T-cell (primary cell): Measurements from ENCODE around the gene PTPRC. TPM values are rescaled to one million over a fixed set of nuclear protein-coding genes. Genes with fewer than 3 reads are reported as not detected.

Experiments
- ATAC-seq, 4 experiments: fragments of 200-7000 bp in 3 of 4; fragments of 150-1000 bp in 1 of 4; cut with Tn5 transposase; replicated peaks in 1 of 4; 1 replicate in 3 of 4; 2 replicates in 1 of 4; pipeline ENCODE4 v1.10.0; 2021; ENCODE audit warnings: moderate library complexity in 3 of 4, mild to moderate bottlenecking in 2 of 4, moderate number of reproducible peaks in 1 of 4
- CTCF ChIA-PET, 2 donors: fragments of 300-600 bp; sonication (Branson Sonifier 250); formaldehyde crosslinking; loops; one replicate each; lab custom pipeline; 2022; ENCODE audit warnings: antibody characterized with exemption in 2 of 2; lab: Charles Lee
- POLR2A ChIA-PET, 2 donors: fragments of 300-600 bp; sonication (Branson Sonifier 250); formaldehyde crosslinking; loops; one replicate each; lab custom pipeline; 2022; ENCODE audit warnings: antibody characterized with exemption in 2 of 2; lab: Charles Lee
- DNase-seq, 35 experiments: peaks; one replicate each; pipeline versions ENCODE4 v3.0.0 to v3.0.0-alpha.2; 2013 to 2023
- H3K27ac ChIP-seq: one replicate; pipeline ENCODE4 v1.5.1; 2013; ENCODE audit warnings: low read length
- H3K27me3 ChIP-seq, 2 experiments: replicated peaks in 1 of 2; 1 replicate in 1 of 2; 2 replicates in 1 of 2; pipeline versions ENCODE4 v1.6.1 to v1.7.0; 2013; ENCODE audit warnings: low read length in 1 of 2, mixed read lengths in 1 of 2; ENCODE audit not compliant: control insufficient read depth in 2 of 2, insufficient read depth in 2 of 2; ENCODE audit errors: extremely low read depth in 1 of 2
- H3K36me3 ChIP-seq, 2 donors: 1 replicate in 1 of 2; 2 replicates in 1 of 2; pipeline versions ENCODE4 v1.6.1 to v1.7.0; 2013; ENCODE audit warnings: low read length in 1 of 2; ENCODE audit not compliant: control insufficient read depth in 2 of 2, insufficient read depth in 1 of 2; ENCODE audit errors: extremely low read depth in 1 of 2
- H3K4me1 ChIP-seq, 2 experiments: 1 replicate in 1 of 2; 2 replicates in 1 of 2; pipeline versions ENCODE4 v1.6.1 to v1.7.0; 2013; ENCODE audit warnings: low read length in 2 of 2, mixed read lengths in 1 of 2; ENCODE audit not compliant: insufficient read depth in 2 of 2, control insufficient read depth in 1 of 2; ENCODE audit errors: extremely low read depth in 1 of 2
- H3K4me3 ChIP-seq, 2 donors: 1 replicate in 1 of 2; 2 replicates in 1 of 2; pipeline versions ENCODE4 v1.5.1 to v1.7.0; 2013; ENCODE audit warnings: mild to moderate bottlenecking in 2 of 2, low read length in 1 of 2, moderate library complexity in 1 of 2; ENCODE audit not compliant: control insufficient read depth in 1 of 2; ENCODE audit errors: extremely low read depth in 1 of 2
- H3K9me3 ChIP-seq: 2 replicates; pipeline ENCODE4 v1.7.0; 2013
- H3K27ac Mint-ChIP-seq, 2 donors: one replicate each; pipeline ENCODE4 v1.8.0; 2020 to 2021; ENCODE audit warnings: mild to moderate bottlenecking in 2 of 2, mixed read lengths in 2 of 2
- H3K27me3 Mint-ChIP-seq, 2 donors: one replicate each; pipeline ENCODE4 v1.8.0; 2021 to 2022; ENCODE audit warnings: mixed read lengths in 2 of 2
- H3K36me3 Mint-ChIP-seq: one replicate; pipeline ENCODE4 v1.8.0; 2021; ENCODE audit warnings: mixed read lengths
- H3K4me1 Mint-ChIP-seq, 3 donors: one replicate each; pipeline ENCODE4 v1.8.0; 2020 to 2022; ENCODE audit warnings: mixed read lengths in 3 of 3, mild to moderate bottlenecking in 1 of 3
- H3K4me3 Mint-ChIP-seq, 3 donors: one replicate each; pipeline ENCODE4 v1.8.0; 2020 to 2022; ENCODE audit warnings: mild to moderate bottlenecking in 3 of 3, mixed read lengths in 3 of 3, moderate library complexity in 3 of 3
- H3K9me3 Mint-ChIP-seq, 3 donors: one replicate each; pipeline ENCODE4 v1.8.0; 2020 to 2022; ENCODE audit warnings: mixed read lengths in 3 of 3
- WGBS: methylation state at CpG from one replicate; pipeline ENCODE4 v1.1.5; 2013; ENCODE audit warnings: missing lambda C conversion rate; ENCODE audit not compliant: insufficient coverage; 5-methylcytosine and 5-hydroxymethylcytosine counted together
- total RNA-seq, 35 experiments: library from RNA in 6 of 35; stranded (reverse) in 6 of 35; fragments of 120-200 nt in 1 of 35; gene quantifications; one replicate each; pipeline versions ENCODE4 v1.2.1 to v1.2.4 and lab custom pipeline; 2013 to 2026

PTPRC gene
- total RNA-seq, 5 donors from 2014 or later (not counting 1 experiment from before 2014, with no cell fraction given), result 674 to 984 (median 781) TPM

DNA sequence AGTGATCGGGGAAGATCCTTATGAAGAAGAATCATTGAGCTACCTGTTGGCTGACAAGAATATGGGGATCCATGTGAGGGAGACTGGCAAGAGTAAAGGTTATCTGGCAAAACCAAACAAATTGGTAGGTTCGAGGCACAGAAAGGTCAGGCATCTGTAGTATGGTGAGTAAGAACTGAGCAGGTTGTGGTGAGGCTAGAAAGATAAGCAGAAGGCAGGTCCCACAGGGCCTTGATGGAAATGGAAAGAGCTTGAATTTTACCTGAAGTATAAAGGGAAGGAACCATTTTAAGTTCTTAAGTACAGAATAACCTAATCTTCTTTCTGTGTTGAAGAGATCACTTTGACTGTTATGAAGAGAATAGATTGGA is 11.1 kb downstream of the PTPRC start:
- Mint-ChIP-seq H3K27ac (peak overlapping the region; percentile 93 to 94), H3K27me3 (no peaks in the 10 kb centered on the region), H3K4me1 (peaks cover 77 to 85% (median 79%) of the 10 kb centered on the region in 3 donors), H3K36me3 (peaks cover 52% of the 10 kb centered on the region), H3K9me3 (no peaks in the 10 kb centered on the region), H3K4me3 (peak overlapping the region; percentile 63 to 81 (median 69))
- H3K36me3 ChIP-seq, result peaks cover 0 to 38% of the 10 kb centered on the region in 2 donors
- ChIA-PET CTCF (interaction anchor here (0.6 to 2.9 kb wide), 12 partner anchors 10 to 39 kb away, joined by 3 to 23 read pairs (median 4); partner anchors contain the start of gene PTPRC (in 1 of the 2)), POLR2A (interaction anchor here (0.6 to 4.3 kb wide), 11 partner anchors 14 to 565 kb away, joined by 3 to 41 read pairs (median 4); no protein-coding TSS in a partner anchor)
- ATAC-seq, result peak in 3 of 4 experiments; percentile 38 to 51 (median 40)
- peaks cover 11 to 82% of the 10 kb centered on the region in 2 experiments for H3K4me1 ChIP-seq
- H3K27me3 ChIP-seq, result no peaks in the 10 kb centered on the region
- peak overlapping the region; percentile 87 for H3K27ac ChIP-seq
- H3K9me3 ChIP-seq, result no peaks in the 10 kb centered on the region
- DNase-seq, result no peak
- 6% methylated on average over 2 of the region's 2 CpGs for WGBS
- H3K4me3 ChIP-seq, result peak overlapping the region; percentile 18 to 49

- H3K27me3 ChIP-seq, result no peaks in the 10 kb centered on the region
- H3K4me3 Mint-ChIP-seq, result peak overlapping the region; percentile 63 to 81 (median 69)
Measured at GRCh38 chr1:198650506-198650905, 11.7 kb downstream of the PTPRC start.

DNA sequence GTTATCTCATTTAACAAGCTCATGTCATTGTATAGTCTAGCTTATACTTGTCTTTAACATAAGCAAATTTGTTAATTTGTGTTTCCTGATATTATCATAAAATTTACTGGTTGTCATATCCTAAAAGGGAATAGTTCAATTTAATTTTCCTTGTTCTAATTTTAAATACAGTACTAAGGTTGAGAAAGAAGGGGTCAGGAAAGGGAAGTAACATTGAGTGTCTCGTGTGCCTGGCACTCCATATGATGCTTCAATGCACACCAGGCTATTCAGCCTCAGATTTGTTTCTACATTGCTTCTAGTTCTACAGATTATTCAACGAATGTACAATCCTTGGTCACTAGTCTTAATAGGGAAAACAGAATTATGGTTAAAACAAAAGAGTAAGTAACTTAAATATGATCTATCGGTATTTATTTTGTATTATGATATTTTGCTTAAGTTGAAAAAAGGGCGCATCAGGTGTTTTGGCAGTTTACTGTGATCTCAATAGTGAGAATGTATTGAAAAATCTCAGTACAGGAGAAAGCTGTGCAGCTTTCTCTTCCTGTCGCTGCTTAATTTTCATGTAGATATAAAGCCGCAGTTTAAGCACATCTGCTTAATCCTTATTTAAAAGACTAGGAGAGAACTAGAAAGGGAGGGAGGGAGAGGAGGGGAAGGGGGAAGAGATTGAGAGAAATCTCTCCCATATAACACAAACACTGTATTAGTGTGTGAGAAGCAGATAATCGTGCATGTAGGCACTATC is 13.0 kb downstream of the PTPRC start:
- POLR2A ChIA-PET, result interaction anchor here (0.6 to 4.3 kb wide), 19 partner anchors 9 to 1768 kb away, joined by 3 to 41 read pairs (median 5); no protein-coding TSS in a partner anchor
- DNase-seq (no peak), ATAC-seq (peak; percentile 27 to 34 (median 31))
- peak overlapping the region; percentile 94 to 98 for H3K27ac Mint-ChIP-seq
- H3K36me3 ChIP-seq, result peaks cover 0 to 33% of the 10 kb centered on the region in 2 donors
- H3K9me3 Mint-ChIP-seq, result no peaks in the 10 kb centered on the region
- peak overlapping the region; percentile 87 for H3K27ac ChIP-seq
- peaks cover 81 to 85% (median 83%) of the 10 kb centered on the region in 3 donors for H3K4me1 Mint-ChIP-seq
- no peaks in the 10 kb centered on the region for H3K27me3 ChIP-seq
- H3K27me3 Mint-ChIP-seq, result no peaks in the 10 kb centered on the region
- peak overlapping the region; percentile 63 to 81 (median 76) for H3K4me3 Mint-ChIP-seq
- 0% methylated on average over 2 of the region's 7 CpGs for WGBS
- peaks cover 46% of the 10 kb centered on the region for H3K36me3 Mint-ChIP-seq
- H3K4me1 ChIP-seq, result peaks cover 20 to 80% of the 10 kb centered on the region in 2 experiments
- peak overlapping the region in 1 of 2 donors; percentile 27 for H3K4me3 ChIP-seq
- no peaks in the 10 kb centered on the region for H3K9me3 ChIP-seq
- CTCF ChIA-PET, result interaction anchor here (0.7 to 2.9 kb wide), 8 partner anchors 16 to 41 kb away, joined by 3 to 23 read pairs (median 5); no protein-coding TSS in a partner anchor

More at GRCh38 chr1:198650506-198650905, 11.7 kb downstream of the PTPRC start:
- Histone ChIP-seq H3K9me3 (no peaks in the 10 kb centered on the region), H3K4me1 (peaks cover 12 to 82% of the 10 kb centered on the region in 2 experiments), H3K27ac (peak overlapping the region; percentile 87), H3K36me3 (peaks cover 0 to 34% of the 10 kb centered on the region in 2 donors), H3K4me3 (peak overlapping the region; percentile 18 to 49)
- Mint-ChIP-seq H3K4me1 (peaks cover 76 to 83% (median 82%) of the 10 kb centered on the region in 3 donors), H3K27me3 (no peaks in the 10 kb centered on the region), H3K36me3 (peaks cover 49% of the 10 kb centered on the region), H3K27ac (peak overlapping the region; percentile 93 to 94), H3K9me3 (no peaks in the 10 kb centered on the region)
- 9% methylated on average over 1 of the region's 1 CpG for WGBS
- DNase-seq (no peak), ATAC-seq (no peak)
- ChIA-PET POLR2A (interaction anchor here (0.6 to 4.3 kb wide), 24 partner anchors 10 to 565 kb away, joined by 3 to 41 read pairs (median 4); no protein-coding TSS in a partner anchor), CTCF (interaction anchor here (0.6 to 2.9 kb wide), 13 partner anchors 9 to 83 kb away, joined by 3 to 23 read pairs (median 4); no protein-coding TSS in a partner anchor)

DNA sequence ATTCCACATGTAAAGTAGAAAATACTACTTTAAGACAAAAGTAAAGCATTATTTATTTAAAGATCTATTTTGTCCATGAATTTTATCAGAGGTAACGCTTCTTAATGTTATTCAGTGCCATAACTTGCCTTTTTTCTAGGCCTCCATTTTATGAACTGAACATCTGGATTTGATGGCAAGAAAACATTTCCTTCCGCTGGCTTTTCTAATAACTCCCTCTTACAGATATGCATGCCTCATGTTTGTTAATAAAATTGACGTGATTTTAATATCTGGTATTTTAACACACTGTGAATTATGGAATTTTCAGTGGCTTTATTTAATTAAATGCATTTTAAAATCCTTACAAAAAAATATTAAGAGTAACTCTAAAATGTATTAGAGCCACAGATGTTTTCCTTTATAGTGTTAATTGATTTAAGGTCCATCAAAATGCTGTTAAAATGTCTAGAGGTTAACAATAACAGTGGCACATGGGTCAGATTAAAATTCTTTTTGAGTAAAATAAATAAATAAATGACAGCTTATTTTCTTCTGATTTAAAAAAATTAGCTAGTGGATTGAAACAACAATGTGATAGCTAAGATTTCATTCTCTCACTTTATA is 15.1 kb downstream of the PTPRC start:
- Mint-ChIP-seq H3K9me3 (no peaks in the 10 kb centered on the region), H3K27me3 (no peaks in the 10 kb centered on the region), H3K27ac (peak overlapping the region; percentile 94 to 98), H3K4me3 (peak overlapping the region; percentile 11 to 81 (median 63)), H3K4me1 (peaks cover 81 to 86% (median 84%) of the 10 kb centered on the region in 3 donors), H3K36me3 (peaks cover 35% of the 10 kb centered on the region)
- Histone ChIP-seq H3K27ac (peak overlapping the region; percentile 87), H3K4me1 (peaks cover 23 to 75% of the 10 kb centered on the region in 2 experiments), H3K9me3 (no peaks in the 10 kb centered on the region), H3K27me3 (no peaks in the 10 kb centered on the region), H3K4me3 (no peak overlapping the region), H3K36me3 (peaks cover 0 to 17% of the 10 kb centered on the region in 2 donors)
- POLR2A ChIA-PET, result interaction anchor here (0.5 to 1.4 kb wide), 6 partner anchors 9 to 29 kb away, joined by 3 to 4 read pairs (median 4); no protein-coding TSS in a partner anchor
- DNase-seq, result no peak
- CTCF ChIA-PET, result no interaction called here
- no CpG with 5 or more reads among the region's 3 CpGs for WGBS
- ATAC-seq, result no peak

DNA sequence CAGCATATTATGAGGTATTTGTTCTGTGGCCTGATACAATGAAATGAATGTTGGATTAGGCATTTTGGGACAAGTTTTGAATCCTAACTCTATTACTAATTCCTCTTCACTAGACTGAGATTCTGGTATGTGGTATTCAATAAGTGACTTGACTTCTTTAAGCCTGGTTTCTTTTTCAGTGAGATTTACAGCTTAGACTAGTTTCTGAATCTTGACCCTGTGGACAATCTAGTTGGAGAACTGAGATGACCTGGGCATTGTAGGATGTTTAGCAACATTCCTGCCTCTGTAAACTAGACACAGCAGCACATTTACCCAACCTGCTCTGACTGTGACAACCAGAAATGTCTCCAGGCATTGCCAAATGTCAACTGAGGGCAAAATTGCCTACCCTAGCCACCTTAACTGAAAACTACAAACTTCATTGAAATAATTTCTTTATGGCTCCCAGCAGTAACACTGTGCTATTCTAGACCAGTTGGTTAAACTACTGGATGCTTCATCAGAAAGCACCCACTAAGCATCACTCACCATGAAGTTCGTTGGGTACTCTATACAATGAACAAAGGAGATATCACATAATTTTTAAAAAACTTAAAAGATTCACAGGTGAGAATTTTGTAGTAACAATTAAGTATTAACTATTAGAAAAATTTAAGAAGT is 16.8 kb downstream of the PTPRC start:
- peaks cover 23 to 73% of the 10 kb centered on the region in 2 experiments for H3K4me1 ChIP-seq
- WGBS, result no CpG with 5 or more reads among the region's 1 CpG
- Mint-ChIP-seq H3K4me1 (peaks cover 78 to 82% (median 81%) of the 10 kb centered on the region in 3 donors), H3K4me3 (peak overlapping the region; percentile 54 to 85 (median 68)), H3K27ac (peak overlapping the region; percentile 92 to 97), H3K9me3 (no peaks in the 10 kb centered on the region), H3K36me3 (peaks cover 24% of the 10 kb centered on the region), H3K27me3 (no peaks in the 10 kb centered on the region)
- no peaks in the 10 kb centered on the region for H3K27me3 ChIP-seq
- CTCF ChIA-PET, result interaction anchor here (0.6 to 2.2 kb wide), 12 partner anchors 7 to 133 kb away, joined by 3 to 31 read pairs (median 4); partner anchors contain the start of gene PTPRC (in 1 of the 2)
- DNase-seq (no peak), ATAC-seq (no peak)
- no peak overlapping the region for H3K4me3 ChIP-seq
- POLR2A ChIA-PET, result interaction anchor here (0.5 to 3.2 kb wide), 14 partner anchors 9 to 1163 kb away, joined by 3 to 49 read pairs (median 6); no protein-coding TSS in a partner anchor
- H3K27ac ChIP-seq, result peak overlapping the region; percentile 87
- peaks cover 0 to 11% of the 10 kb centered on the region in 2 donors for H3K36me3 ChIP-seq
- no peaks in the 10 kb centered on the region for H3K9me3 ChIP-seq
